ENCODE data around the gene KLHL29.

The KLHL29 gene

GRCh38 chr2:23498943-23499342, 114.0 kb downstream of the KLHL29 start:
- no peak for TF ChIP-seq CTCF (IDR thresholded peaks at IDR 0.05; ENCODE audit: low read depth, low read length, missing control alignments)
- DNase-seq (ENCODE audit: low read depth) = no peak
- no peak overlapping the region for H3K4me3 ChIP-seq (ENCODE audit: low read depth, low read length)

DNA sequence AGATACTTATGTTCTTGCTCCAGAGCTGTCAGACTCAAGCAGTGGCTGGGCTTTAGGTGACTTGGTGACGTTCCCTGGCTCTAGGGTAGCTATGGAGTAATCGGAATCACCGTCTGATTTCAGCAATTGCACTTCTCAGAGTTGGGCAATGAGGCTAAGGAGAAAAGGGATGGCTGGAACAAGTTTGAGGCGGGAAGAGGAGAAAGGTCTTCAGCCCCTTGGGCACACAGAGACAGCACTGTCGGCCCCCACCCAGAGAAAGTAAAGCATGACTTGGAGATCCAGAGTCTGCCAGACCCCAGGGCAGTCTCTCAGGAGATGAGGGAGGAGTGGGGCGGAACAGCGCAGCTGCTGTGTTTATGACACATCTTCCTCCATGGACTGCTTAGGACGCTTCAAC, 114.5 kb downstream of the KLHL29 start:
- DNase-seq (ENCODE audit: low read depth) = no peak
- no peak overlapping the region for H3K4me3 ChIP-seq (ENCODE audit: low read depth, low read length)
- TF ChIP-seq CTCF (IDR thresholded peaks at IDR 0.05; ENCODE audit: low read depth, low read length, missing control alignments) = no peak

GRCh38 chr2:23500836-23501235, 115.9 kb downstream of the KLHL29 start:
- TF ChIP-seq CTCF (IDR thresholded peaks at IDR 0.05; ENCODE audit: low read depth, low read length, missing control alignments) = no peak
- H3K4me3 ChIP-seq (ENCODE audit: low read depth, low read length) = no peak overlapping the region
- no peak for DNase-seq (ENCODE audit: low read depth)

- no peak for TF ChIP-seq CTCF (IDR thresholded peaks at IDR 0.05; ENCODE audit: low read depth, low read length, missing control alignments)
- DNase-seq (ENCODE audit: low read depth) = no peak
- no peak overlapping the region for H3K4me3 ChIP-seq (ENCODE audit: low read depth, low read length)
Measured at GRCh38 chr2:23502096-23502495, 117.1 kb downstream of the KLHL29 start.

DNA sequence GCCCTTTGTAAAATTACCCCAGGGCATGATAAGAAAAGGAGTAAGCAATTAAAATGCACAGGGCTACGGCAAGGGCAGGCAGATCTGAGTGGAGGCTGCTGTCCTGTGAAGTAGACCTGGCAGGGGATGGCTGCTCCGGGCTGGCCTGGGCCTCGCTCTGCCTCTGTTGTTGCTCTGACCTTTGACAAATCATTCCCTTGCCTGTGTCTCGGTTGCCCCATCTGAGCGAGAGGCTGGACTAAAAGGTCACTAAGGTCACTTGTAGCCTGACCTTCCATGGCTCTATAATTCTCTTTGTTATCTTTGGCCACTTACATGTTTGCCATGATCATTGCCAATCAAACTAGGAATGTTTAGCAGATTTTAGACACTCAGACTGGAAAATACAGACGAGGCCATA, 118.1 kb downstream of the KLHL29 start:
- TF ChIP-seq CTCF (IDR thresholded peaks at IDR 0.05; ENCODE audit: low read depth, low read length, missing control alignments) = no peak
- DNase-seq (ENCODE audit: low read depth) = no peak
- no peak overlapping the region for H3K4me3 ChIP-seq (ENCODE audit: low read depth, low read length)

GRCh38 chr2:23503682-23504081, 118.7 kb downstream of the KLHL29 start:
- H3K4me3 ChIP-seq (ENCODE audit: low read depth, low read length) = no peak overlapping the region
- DNase-seq (ENCODE audit: low read depth) = no peak
- TF ChIP-seq CTCF (IDR thresholded peaks at IDR 0.05; ENCODE audit: low read depth, low read length, missing control alignments) = no peak

DNA sequence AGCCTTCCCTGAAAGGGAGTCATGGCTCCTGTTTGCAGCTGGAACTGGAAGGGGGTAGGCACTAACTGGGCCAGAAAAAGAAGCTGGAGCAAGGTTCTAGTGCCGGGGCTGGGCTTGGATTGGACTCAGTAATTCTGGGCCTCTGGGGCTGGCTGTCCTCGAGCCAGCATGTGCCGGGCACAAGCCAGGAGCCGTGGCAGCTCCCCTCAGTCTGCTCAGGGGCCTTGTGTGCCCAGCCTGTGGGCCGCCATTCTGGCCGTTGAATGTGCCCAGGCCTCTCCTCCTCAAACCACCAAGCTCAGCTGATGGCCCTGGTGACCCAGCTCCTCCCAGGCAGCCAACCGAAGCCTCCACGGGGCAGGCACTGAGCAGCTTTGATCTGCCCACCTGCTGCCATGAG, 119.6 kb downstream of the KLHL29 start:
- no peak for TF ChIP-seq CTCF (IDR thresholded peaks at IDR 0.05; ENCODE audit: low read depth, low read length, missing control alignments)
- DNase-seq (ENCODE audit: low read depth) = no peak
- H3K4me3 ChIP-seq (ENCODE audit: low read depth, low read length) = no peak overlapping the region
